ENCODE measurements around the gene SCN1B.

Gene SCN1B

GRCh38 chr19:35037716-35038622, 7.7 kb downstream of the SCN1B start:
- peak; percentile 56 for DNase-seq (ENCODE audit: low read depth)
- no peak for TF ChIP-seq CTCF (conservative IDR thresholded peaks at IDR 0.05; ENCODE audit: low read length)
- H3K4me3 ChIP-seq (ENCODE audit: low read length): no peak overlapping the region

- no peak for TF ChIP-seq CTCF (conservative IDR thresholded peaks at IDR 0.05; ENCODE audit: low read length)
- peak; percentile 32 for DNase-seq (ENCODE audit: low read depth)
- H3K4me3 ChIP-seq (ENCODE audit: low read length): no peak overlapping the region
Observed at GRCh38 chr19:35038623-35039512, 8.6 kb downstream of the SCN1B start.

- TF ChIP-seq CTCF (conservative IDR thresholded peaks at IDR 0.05; ENCODE audit: low read length): no peak
- no peak overlapping the region for H3K4me3 ChIP-seq (ENCODE audit: low read length)
- DNase-seq (ENCODE audit: low read depth): no peak
Observed at GRCh38 chr19:35039881-35040825, 9.9 kb downstream of the SCN1B start.

GRCh38 chr19:35040826-35041547, 10.7 kb downstream of the SCN1B start:
- no peak for TF ChIP-seq CTCF (conservative IDR thresholded peaks at IDR 0.05; ENCODE audit: low read length)
- no peak overlapping the region for H3K4me3 ChIP-seq (ENCODE audit: low read length)
- DNase-seq (ENCODE audit: low read depth): no peak

GRCh38 chr19:35041548-35042055, 11.3 kb downstream of the SCN1B start, which contains the start of gene HPN:
Gene HPN (plus strand): TSS chr19:35041721. CDS start chr19:35042507, 786 bp downstream.
- TF ChIP-seq CTCF (conservative IDR thresholded peaks at IDR 0.05; ENCODE audit: low read length): no peak
- DNase-seq (ENCODE audit: low read depth): no peak
- no peak within 1 kb of the TSS for H3K4me3 ChIP-seq (ENCODE audit: low read length)

Measured in AG10803 (cell line).